DMS 273 (cell line): ENCODE data around the gene ZNF770.
A peak's percentile ranks its signal among the peaks of the same experiment; 100 is the strongest.

ENCODE experiments used
- DNase-seq: peaks from one replicate; lab custom pipeline; 2025; ENCODE audit not compliant: unreplicated experiment; lab: John Stamatoyannopoulos, UW

The ZNF770 gene, protein sequence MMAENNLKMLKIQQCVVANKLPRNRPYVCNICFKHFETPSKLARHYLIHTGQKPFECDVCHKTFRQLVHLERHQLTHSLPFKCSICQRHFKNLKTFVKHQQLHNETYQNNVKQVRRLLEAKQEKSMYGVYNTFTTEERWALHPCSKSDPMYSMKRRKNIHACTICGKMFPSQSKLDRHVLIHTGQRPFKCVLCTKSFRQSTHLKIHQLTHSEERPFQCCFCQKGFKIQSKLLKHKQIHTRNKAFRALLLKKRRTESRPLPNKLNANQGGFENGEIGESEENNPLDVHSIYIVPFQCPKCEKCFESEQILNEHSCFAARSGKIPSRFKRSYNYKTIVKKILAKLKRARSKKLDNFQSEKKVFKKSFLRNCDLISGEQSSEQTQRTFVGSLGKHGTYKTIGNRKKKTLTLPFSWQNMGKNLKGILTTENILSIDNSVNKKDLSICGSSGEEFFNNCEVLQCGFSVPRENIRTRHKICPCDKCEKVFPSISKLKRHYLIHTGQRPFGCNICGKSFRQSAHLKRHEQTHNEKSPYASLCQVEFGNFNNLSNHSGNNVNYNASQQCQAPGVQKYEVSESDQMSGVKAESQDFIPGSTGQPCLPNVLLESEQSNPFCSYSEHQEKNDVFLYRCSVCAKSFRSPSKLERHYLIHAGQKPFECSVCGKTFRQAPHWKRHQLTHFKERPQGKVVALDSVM

DNA sequence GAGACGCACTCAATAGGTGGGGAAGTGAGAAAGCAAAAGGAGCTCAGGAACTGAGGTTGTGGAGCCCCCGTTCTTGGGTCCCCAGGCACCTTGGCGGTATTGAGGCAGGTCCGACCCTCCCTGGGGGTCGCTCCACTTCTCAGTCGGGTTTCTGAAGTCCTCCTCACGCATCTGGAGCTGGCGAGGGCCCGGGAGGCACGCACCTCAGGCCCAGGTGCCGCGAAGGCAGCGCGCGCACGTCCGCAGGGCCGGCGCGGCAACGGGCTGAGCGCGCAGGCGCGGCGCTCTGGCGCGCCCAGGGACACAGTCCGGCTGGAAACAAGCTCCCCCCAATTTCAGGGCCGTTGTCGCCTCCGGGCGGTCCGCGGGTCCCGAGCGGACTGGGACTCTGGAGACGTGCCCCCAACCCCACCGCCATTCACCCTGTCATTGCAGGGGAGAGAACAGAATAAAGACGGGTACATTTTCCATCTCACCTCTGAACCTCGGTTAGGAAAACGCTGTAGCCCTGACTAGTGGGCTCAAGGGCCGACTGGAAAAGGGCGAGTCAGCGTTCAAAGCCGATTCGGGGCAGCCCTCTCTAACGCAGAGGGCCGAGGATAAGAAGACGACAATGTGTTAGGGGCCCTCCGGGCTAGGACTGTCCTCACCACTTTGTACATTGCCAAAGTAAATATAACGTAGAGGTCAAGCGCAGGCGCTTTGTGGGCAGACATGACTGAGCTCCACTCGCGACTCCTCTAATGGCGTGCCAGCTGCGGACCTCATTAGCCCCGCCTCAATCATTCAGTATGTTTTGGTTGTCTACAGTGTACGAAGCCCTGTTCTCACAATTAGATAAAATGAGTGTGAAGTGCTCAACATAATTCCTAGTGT, at the start of gene ZNF770:
Gene ZNF770, minus strand, starts transcription at position 261 of the 876 bp plus-strand sequence. CDS start 4,853 bp downstream, outside the sequence.
- peak; percentile 85 for DNase-seq

DNA sequence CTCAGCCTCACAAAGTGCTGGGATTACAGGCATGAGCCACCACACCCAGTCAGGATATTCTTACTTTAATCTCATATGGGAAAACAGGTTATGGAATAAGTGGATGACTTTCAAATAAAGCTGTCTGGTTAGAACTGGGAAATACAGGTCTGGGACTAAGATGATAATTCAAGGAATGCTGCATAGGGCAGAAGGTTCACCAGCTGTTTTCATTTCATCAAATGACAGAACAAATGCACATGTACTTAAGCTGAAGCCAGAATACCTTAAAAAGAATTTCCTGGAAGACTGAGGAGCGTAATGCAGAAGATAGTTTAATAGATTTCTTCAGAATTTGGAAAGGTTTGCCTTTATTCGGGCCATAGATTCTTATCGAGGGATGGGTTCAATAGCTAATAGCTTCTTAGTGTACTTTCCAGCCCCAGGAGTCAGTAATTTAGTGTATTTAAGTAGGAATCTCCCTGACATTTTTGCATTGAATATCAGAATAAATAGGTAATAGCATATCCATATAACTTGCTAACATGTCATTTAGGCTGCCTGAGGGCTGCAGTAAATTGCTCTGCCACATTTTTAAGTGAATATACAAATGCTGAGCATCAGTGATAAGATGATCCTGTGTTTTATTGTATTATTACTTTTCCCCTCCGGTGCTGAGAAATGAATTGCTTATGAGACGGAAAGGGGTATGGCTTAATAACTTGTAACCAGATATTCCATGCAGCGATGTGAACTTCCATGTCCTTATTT, 40.3 kb upstream of the ZNF770 start:
- DNase-seq = no peak

DNA sequence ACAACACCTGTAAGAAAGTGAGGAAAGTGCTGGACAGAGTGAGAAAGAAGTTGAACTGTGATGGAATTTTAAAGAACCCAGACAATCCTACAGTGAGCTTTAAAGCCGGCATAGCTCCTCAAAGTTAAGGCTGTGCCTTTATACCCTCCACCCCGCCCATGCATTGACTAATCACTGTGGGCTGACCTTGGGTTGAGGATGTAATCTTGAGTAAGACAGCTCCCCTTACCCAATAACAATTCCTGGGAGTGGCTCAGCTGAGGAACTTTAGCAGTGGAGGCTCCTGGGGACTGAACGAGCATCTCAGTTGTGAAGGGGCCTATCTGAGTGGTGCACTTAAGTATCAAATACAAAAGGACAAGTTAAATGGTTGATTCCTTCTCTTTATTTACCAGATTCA, 35.7 kb upstream of the ZNF770 start:
- no peak for DNase-seq

DNA sequence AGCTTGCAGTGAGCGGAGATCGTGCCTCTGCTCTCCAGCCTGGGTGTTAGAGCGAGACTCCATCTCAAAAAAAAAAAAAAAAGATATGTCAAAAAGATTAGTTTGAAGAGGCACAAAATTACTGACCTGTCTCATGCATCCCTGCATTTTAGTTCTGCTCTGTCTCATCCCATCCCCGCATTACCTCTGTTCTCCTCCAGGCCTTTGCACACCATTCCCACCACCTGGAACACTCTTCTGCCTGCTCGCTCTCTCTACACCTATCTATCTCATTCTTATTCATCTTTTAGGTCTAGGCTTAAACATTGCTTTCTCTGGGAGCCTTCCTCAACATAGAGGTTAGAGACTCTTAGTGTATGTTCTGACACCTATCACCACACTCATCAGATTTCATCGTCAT, 32.9 kb upstream of the ZNF770 start:
- DNase-seq = no peak

DNA sequence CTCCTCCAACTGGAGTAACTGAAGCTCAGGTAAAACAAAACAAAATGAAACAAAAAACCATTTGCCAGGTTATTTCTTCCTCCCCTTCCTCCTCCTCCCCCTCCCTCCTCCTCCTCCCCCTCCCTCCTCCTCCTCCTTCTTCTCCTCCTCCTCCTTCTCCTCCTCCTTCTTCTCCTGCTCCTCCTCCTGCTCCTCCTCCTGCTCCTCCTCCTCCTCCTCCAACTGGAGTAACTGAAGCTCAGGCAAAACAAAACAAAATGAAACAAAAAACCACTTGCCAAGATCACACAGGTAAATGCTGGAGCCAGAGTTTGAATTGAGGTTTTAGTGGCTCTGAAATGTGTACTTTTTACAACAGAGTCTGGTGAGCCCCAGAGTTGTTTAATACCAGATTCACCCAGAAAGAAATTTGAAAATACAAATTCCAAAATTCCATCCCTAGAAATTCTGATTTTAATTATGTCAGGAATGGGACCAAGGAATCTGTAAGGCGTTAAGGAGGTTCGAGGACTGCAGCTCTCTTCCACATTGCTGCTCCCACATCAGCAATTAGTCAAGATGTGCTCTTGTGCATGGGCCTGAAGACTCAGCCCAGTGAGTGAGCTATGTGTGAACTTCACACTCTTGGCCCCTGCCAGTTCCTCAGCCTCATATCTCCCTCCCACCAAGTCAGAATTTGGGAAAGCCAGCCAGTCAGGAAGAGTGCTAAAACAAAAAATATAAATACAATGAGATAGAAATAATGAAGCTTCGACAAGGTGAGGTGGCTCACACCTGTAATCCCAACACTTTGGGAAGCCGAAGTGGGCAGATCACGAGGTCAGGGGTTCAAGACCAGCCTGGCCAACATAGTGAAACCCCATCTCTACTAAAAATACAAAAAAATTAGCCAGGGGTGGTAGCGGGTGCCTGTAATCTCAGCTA, 31.6 kb upstream of the ZNF770 start:
- DNase-seq = no peak

DNA sequence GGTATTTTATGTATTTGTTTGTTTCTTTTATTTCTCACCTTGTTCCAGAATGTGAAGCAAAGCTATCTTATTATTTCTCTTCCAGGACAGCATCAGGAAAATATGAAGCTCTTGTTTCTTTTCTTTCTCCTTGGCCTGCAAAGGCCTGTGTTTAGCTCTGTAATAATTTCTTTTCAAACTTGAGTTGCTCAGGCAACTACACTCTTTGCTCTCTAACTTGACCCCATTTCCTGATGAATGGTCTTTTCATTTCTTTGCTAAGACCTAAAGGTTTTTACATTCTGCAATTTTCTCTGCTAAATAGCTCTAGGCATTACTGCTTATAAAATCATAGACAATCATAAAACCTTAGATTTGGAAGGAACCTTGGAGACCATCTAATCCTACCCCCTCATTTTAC, 26.2 kb upstream of the ZNF770 start:
- no peak for DNase-seq

DNA sequence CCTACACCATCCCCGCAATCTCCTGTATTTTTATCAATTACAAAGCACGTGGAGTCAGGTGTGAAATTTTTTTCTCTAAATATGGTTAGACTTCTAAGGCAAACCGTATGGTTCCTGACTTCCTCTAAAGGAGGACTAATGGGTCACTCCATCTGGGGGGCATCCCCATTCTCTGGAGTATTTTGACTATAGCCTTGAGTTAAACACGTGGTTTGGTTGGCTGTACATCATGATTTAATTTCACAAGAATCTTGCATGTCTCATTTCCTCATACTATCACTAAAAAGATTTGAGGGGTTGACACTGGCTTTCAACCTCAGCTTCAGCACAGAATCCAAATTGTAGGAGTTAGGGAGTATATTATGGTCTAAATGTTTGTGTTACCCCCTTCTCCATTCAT, 25.3 kb upstream of the ZNF770 start:
- DNase-seq = no peak

DNA sequence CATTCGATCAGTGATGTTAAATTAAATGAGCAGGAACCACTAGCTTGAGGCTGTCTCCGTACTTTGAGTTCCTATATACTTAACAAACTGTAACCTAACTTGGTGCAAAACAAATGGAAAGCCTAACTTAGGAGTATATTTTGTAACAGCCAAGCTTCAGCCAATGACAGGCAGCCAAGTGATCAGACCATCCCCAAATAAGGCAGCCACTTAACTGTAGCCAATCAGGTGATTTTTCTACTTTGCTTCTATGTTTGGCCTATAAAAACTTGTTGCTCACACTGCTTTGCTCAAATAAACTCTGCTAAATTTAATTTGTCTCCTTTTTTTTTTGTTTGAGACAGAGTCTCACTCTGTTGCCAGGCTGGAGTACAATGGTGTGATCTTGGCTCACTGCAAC, 19.3 kb upstream of the ZNF770 start:
- DNase-seq = no peak

DNA sequence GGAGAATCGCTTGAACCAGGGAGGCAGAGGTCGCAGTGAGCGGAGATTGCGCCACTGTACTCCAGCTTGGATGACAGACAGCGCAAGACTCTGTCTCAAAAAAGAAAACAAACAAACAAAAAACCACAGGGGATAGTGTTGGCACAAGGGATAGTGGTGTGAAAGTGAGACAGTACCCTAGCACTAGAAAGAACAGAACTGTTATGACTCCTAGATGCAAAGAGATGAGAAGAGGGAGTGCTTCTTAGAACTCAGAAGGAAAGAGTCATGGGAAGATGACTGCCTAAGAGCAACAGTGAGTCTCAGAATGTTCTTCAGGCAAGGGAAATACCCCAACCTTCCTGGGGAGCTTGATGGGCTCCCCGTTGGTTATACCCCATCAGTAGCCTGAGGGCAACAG, 17.8 kb upstream of the ZNF770 start:
- no peak for DNase-seq

DNA sequence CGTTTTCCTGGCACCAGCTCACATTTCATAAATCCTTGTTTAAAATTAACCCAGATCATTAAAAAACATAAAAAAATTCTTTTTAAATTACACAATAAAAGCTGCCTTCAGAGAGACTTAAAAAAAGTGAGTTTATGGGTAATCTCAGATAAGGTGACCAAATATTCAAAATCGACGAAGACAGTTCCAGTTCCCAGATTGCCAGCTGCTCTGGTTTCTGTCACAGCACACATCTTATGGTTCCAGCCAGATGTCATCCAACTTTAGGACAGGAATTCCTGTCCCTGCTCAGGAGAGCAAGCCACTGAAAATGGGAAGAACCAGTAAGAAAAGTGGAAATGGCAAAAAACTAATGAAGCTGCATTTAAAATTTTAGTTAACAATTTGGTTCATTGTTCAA, 15.8 kb upstream of the ZNF770 start:
- no peak for DNase-seq

DNA sequence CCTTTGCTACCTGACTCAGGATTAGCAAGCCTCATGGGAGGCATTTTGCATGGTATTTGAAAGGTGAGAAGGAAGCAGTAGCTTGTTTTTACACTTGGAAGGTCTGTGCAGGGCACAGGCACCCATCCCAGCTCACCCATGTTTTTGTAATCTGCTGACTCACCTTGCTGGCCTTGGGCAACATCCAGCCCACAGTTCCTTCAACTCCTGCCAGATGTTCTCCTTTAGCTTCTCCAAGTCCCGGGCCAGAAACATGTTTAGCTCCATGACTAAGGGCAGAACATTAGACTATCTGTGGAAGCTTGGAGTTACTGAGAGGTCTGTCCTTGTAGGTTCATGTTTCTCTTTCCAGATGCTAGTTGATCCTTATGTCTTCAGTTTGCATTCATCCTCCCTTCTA, 12.4 kb upstream of the ZNF770 start:
- peak; percentile 50 for DNase-seq

DNA sequence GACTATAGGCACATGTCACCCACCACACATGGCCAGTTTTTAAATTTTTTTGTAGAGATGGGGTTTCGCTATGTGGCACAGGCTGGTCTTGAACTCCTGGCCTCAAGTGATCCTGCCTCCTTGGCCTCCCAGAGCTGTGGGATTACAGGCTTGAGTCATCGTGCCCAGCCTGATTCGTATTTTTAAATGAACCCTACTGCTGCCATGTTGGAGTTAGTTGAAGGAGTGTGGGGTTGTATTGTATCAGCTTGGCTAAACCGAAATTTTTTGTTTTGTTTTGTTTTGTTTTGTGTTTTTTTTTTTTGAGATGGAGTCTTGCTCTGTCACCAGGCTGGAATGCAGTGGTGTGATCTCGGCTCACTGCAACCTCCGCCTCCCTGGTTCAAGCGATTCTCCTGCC, 11.8 kb upstream of the ZNF770 start:
- DNase-seq = no peak

DNA sequence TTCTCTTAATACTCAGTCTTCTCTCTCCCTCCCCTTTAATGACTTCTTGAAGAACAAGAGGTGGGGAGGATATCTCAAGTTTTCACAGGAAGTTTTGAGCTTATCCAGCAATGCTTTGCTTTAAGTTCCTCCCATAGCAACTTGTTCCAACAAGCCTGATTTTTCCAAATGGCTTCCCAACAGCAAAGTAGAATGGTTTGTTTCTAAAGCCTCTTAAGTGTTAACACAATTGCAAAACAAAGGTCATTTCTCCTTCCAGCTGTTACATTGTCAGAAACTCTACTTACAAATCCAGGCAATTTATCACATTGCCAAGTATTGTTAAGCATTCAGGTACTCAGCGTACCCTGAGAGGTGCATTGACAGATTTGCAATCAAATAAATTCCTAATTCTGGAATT, 6.8 kb upstream of the ZNF770 start:
- no peak for DNase-seq

DNA sequence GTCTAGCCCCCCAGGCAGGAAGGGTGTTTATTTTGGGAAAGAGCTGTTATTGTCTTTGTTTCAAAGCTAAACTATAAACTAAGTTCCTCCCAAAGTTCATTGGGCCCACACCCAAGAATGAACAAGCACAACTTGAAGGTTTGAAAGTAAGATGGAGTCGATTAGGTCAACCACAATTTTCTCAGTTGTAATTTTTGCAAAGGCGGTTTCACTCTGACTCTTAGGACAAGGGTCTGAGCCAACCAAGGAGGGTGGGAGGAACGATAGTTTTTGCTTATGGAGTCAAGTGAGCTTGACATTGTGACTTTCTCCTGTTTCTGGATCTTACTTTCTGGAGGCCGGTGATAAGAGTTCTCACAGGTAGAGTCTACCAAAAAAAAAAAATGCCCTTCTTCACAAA, 5.8 kb upstream of the ZNF770 start:
- DNase-seq = no peak

DNA sequence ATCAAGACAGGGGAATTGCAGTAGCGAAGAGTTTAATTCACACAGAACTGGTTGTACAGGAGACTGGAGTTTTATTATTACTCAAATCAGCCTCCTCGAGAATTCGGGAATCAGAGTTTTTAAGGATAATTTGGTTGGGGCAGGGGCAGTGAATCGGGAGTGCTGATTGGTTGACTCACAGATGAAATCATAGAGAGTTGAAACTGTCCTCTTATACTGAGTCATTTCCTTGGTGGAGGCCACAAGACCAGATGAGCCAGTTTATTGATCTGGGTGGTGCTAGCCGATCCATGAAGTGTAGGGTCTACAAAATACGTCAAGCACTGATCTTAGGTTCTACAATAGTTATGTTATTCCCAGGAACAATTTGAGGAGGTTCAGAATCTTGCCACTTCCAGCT, 5.3 kb upstream of the ZNF770 start:
- DNase-seq = no peak

DNA sequence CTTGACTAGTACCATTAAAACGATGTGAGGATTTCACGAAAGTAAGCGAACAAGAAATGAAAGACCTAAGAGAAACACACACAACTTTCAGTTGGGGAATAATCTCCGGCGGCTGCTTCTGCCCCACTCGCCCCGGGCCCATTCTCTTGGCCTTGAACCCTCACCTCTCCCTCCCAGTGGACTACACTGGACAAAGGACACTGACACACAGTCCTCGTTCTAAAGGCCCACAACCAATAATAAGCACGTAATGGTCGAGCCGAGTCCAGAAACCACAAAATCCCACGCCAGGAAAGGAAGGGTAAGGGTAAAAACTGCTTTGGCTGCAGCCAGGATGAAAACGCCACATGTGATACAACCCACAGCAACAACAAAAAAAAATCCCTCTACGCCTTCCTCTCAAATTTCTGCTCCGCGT, 469 bp downstream of the ZNF770 start:
- DNase-seq = no peak

DNA sequence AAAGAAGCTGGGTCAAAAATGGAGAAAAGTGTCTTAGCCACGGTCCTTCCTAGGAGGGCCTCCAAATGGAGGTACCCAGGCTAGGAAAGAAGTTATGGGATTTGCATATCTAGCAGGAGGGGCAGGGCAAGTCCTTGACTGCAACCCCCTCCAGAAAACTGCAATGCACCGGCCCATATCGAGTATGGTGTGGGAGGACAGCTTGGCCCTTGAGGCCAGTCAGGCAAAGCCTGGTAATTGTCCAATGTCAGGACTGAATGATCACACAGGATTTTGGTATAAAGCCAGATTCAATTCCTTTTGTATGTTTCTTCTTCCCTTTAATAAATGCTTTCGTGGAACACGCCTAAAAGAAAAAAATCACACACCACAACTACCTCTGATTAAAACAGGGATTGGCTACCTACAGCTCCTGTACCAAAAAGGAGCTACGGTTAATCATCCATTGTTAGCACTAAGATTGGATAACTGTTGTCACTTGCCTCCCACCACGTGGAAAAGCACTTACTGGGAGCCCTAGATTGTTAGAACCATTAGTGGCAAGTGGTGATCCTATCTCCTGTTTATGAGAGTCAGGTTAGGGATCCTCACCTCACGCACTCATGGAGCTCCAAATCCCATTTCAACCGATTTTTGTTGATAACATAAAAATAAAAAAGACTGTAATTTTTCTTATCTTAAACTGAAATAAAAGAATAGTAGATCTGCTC, 1.2 kb downstream of the ZNF770 start:
- DNase-seq = peak; percentile 18

DNA sequence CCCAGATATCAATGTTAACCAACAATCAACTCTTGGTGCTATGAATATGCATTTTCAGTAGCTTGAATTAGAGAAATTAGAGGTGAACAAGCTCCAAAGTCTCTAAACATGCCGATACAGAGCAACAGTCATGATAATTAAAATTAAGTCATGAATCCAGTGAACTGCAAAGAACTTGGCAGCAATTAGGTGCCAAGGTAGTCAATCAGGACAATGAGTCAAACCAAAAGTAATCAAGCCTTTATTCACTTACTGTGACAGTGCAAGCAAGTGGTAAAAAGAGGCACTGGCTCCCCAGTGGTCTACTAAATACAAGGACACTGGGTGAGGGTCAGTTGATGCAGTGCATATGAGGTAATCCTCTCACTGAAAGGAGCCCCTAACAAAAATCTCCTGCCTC, 1.8 kb downstream of the ZNF770 start:
- DNase-seq = no peak
